Astrocyte of the hippocampus (primary cell): ENCODE data around the gene FOCAD.
A peak's percentile ranks its signal among the peaks of the same experiment; 100 is the strongest.

ENCODE experiments used
- DNase-seq: peaks from one replicate; pipeline ENCODE4 v3.0.0; 2011; ENCODE audit warnings: low read depth, low spot score

The FOCAD gene

DNA sequence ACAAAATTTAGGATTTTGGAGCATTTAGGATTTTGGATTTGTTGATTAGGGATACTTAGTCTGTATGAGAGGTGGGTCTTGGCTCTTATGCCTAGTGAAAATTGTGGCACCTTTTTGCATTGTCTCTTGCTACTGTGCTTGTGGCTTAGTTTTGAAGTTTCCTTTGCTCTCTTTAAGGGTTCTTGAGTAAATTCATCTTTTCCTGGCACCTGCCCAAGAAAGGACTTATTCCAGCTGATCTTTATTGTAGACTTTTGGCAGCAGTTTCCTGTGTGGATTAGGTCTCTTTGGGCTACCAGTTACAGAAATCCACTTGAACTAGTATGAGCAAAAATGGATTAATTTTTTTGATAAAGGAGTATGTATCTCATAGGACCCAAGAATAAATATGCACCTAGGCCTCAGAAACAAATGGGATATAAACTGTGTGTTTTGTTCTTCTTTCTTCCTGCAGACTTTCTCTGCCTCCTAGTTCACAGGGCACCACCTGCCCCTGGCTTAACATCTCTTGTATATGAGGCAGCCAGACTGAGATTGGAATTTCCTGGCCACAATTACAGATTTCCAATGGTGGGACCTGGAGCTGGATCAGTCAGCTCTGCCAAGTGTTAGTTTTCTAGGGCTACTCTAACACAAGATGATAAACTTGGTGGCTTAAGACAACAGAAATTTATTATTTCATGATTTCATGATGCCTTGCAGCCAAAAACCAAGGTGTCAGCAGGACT lies 44.6 kb downstream of the FOCAD start:
- DNase-seq: peak; percentile 23

DNA sequence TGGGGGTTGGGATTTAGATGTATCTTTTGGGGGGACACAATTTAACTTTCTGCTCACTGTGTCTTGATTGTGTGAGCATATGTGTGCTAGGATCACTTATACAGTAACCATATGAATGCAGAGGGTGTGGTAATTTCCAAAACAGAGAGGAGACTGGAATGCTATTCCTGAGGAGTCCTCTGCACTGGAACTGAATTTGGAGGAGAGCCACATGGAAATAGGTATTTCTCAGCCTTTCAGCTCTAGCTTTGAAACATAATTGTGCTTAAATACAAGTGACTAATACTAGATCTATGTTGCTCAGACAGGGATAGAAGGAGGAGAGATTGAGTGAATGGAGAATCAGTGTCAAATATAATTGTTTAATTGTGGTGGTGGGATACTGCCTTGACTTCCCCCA lies 45.5 kb downstream of the FOCAD start:
- DNase-seq: peak; percentile 60

DNA sequence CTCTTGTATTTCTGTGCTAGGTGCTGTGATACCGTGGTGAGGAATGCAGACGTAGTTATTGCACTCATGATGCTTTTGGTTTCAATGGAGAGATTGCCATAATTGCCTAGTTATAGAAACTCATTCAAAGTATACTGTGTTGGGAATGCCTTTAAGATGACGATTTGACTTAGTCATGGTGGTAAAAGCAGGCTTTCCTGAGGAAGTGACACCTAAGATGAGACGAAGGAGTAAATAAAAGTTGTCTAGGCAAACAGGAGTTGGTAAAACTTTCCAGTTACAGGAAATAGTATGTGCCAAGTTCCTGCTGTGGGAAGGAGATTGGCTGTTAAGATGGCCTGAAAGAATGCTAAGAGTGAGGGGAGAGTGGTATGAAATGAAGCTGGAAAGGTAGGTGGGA lies 48.1 kb downstream of the FOCAD start:
- DNase-seq: peak; percentile 61

DNA sequence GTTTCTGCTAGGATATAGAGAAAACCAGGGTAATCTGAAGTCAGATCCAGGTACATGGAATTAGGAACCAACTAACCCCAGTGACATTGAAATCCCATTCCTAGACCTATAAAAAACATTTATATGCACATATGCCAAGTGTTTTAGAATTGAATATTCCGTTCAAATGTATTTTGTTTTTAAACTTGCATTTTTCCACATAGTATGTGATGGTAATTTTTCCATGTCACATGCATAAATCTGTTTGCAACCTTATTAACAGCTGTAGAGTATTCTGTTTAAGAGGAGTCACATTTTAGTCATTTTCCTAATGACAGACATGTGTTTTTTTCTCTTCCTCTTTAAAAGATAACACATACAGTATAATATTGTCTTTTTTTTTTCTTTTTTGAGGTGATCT lies 50.2 kb downstream of the FOCAD start:
- no peak for DNase-seq

DNA sequence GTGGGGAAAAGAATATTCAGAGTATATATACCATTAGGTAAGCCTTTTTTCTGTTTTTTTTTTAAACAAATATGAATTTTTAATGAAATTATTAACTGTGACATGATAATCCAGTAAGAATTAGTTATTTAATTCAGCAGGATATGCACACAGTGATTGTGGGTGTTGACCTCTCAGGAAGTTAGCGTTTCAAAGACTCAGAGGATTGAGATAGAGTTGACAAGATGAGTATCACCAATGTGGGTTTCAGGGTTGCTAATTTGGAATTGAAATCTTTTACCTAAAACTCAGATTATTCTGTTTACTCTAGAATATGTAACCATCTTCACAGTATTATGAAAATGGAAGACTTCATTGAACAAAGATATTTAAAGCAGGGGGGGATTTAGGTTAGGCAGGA lies 56.2 kb downstream of the FOCAD start:
- DNase-seq: no peak

DNA sequence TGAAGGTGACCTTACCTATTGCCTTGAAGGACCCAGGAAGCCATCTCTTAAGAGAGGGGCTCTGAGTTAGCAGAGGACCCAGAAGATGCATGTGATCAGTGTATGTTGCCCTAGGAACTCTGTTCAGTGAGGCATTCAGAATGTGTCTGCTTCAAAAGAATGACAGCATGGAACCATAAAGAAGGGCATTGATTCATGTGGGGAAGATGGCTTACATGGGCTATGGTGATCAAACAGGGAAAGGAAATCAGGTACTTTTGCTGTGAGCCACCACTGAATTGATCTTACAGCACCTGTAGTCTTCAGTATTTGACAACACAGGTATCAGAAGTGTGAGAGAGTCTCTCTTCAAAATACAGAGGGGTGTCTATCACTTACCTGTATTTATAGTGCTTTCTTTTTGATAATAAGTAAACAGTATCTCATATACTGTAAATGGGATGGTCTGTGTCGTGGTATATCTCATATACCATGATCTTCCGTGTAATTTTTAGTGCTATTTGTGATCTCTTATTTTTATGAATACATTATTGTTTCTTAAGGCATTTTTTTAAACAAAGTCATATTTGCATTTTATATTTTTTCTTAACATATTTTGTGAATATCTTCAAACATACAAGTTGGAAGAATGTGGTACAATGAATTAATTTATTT lies 57.0 kb downstream of the FOCAD start:
- DNase-seq: no peak

DNA sequence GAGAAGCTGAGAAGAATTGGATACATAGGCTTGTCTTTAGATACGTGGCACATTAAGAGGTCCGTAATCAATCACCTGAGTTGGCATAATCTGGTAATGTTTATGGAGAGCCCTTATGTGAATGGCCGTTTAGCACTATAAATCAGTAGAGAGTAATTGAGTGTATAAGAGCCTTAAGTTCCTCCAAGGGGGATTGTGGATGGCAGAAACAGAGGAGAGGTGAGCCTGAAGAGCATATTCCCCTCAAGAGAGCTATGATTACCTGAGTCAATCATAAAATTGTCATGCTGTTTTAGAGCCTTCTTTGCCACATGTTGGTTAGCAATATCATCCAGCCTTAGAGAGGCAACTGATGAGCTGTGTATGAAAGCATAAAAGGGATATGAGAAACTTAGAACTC lies 58.8 kb downstream of the FOCAD start:
- DNase-seq: no peak

DNA sequence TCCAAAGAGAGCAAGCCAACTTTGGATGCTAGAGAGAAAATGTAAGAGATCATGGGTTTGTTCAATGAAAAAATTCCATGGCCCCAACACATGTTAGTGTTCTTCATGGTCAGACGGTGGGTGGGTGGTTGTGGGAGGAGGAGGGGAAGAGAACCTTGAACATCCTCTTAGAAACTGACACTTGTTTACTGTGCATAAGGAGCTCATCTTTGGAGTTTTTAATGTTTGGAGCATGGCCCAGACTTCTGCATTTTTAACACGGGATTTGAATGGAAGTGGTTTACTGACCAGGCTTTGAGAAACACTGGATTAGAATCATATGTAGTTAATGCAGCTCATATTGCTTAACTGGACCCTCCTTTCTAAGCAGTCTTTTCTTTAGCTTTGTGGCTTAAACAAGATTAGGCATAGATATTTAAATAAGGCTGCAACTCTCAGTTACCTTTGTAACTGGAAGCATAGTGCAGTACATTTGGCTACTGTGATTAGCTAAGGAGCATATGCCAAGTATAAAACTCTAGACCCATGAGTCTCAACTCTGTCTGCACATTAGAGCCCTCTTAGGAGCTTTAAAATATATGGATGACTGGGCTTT lies 60.1 kb downstream of the FOCAD start:
- no peak for DNase-seq

DNA sequence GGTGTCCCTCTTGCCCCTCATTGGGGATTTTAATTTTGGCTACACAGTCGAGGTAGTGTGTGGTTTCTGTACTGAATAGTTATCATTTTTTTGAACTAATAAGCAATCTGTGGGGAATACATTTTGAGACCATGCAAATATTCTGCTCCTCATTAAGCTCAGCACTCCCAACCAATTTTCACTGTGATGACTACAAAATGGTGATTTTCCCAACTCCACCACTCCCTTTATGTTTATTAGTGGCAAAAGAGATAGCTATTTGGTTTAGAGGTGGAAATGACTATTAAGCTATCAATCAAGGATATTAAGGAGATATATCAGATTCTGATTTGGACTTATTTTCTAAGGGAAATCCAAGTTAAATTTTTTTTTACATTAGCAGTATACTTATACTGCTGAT lies 62.9 kb downstream of the FOCAD start:
- no peak for DNase-seq

DNA sequence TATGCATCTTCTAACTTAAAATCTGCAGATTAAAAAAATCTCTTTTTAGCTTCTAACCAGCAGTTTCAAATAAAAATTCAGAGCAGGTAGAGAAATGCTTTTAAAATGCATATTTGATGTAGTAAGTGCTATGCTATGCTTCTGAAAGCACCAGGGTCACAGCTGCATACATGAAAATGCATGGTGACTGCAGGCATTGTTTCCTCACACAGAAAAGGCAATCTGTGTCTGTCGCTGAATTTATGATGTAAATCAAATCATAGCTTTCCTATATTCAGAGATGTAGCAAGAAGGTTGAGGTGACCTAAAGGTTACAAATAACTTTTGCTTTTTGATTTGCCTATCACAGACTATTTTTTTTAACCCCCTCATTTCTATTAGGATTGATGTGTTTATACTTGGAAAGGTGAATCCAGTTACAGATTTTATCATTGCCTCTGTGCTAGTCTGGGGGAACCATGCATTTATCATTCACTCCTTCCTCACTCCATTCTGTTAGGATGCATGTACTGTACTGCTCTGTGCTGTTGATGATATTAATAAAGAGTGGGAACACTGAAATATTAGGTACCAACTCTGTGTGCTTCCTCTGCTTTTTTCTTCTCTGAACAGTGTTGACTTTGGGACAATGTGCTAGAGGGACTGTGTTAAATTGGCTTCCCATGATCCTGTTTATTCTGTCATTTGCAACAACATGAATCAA lies 65.6 kb downstream of the FOCAD start:
- DNase-seq: no peak

DNA sequence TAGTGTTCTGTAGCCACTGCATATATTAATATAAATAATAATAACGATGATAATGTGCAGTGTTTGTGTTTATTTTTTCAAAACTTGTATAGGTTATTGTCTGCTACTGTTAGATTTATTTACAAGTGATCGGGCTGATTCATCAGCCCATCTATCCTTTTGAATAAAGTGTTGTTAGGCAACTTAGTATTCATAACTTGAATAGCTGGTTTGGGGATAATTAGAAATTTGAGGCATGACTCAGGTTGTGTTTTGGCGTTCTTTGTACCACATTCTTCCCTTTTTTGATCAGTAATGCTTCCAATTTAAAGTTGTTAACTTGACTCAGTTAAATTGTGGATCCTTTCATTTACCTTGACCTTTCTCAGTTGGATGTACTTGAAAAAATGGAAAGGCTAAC lies 69.7 kb downstream of the FOCAD start:
- DNase-seq: peak; percentile 62

DNA sequence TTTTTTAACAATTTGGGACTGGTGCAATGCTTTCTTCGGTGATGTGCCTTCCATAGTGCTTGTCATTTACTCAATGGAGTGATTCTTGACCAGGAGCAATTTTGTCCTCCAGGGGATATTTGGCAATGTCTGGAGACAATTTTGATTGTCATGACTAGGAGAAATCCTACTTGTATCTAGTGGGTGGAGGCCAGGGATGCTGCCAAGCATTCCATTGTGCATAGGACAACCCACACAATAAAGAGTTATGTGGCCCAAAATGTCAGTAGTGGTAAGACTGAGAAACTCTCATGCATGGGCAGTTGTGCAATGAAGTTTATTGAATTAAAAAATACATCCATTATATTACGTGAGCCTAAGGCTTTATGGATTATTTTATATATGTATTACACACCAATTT lies 70.5 kb downstream of the FOCAD start:
- DNase-seq: peak; percentile 16

DNA sequence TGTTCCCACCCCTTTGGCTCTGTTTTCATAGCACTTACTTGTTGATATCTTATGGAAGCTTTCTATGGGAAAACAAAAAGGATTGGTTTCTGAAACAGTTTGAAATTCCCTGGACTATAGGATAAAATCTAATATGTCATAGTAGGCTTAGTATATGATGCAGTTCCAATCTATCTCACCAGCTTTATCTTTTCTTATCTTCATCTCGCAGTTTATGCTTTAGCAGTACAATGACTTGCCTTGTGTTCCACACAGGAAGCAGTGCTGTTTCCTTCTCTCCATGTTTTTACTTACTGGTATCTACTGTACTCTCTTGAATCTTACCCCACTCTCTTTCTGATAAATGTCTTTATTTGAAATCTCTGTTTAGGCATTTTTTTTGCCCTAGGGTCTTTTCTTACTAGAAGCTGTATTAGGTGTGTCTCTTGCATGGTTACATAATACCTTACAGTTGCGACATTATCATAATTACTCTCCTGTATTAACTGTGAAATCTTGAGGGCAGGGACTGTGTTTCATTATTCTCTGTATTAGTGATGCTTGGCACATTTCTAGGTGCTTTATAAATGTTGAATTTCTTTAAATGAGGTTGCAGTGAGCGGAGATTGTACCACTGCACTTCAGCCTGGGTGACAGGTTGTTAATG lies 76.3 kb downstream of the FOCAD start:
- DNase-seq: no peak

DNA sequence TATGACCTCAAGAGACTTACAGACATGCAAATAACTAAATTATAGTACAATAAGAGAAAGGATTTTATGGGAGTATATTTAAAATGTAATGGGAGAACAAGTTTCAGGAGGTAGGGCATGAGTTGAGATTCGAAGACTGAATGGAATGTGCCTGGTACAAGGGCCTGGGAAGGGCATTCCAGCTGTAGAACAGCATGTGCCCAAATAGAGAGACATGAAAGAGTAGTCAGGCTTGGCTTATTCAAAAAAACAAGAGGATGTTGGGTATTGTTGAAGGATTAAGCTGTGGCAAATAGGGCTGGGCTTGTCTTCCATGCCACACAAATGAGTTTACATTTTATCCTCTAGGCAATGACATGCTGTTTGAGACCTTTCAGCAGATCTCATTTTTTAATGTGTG lies 86.9 kb downstream of the FOCAD start:
- DNase-seq: no peak

DNA sequence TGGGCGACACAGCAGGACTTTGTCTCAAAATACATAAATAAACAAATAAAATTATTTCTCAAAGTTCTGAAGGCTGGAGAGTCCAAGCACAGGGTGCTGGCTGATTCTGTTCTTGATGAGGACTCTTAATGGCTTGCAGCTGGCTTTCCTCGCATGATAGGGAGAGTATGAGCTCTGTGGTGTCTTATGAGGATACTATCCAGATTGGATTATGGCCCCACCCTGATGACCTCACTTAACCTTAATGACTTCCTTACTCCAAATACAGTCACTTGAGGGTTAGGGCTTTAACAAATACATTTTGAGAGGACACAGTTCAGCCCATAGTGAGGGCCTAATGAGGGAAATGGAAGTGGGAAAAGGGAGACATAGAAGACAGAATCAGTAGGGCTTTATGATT lies 87.7 kb downstream of the FOCAD start:
- no peak for DNase-seq

DNA sequence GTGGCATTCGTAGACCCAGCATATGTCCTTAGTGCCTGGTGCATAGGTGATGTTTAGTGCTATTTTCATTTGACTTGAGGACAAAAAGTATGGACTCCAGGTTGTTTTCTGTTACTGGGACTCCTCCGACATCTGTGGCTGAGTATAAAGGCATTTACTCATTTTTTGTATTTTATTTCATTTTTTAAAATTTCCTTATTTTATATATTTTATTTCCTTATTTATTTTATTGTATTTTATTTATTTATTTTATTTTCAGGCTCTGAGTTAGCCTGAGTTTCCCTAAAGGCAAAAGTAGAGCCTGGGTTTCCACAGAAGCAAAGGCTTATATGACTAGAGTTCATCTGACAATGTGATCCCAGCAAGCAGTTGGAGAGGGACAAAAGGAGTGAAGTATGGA lies 91.6 kb downstream of the FOCAD start:
- no peak for DNase-seq

DNA sequence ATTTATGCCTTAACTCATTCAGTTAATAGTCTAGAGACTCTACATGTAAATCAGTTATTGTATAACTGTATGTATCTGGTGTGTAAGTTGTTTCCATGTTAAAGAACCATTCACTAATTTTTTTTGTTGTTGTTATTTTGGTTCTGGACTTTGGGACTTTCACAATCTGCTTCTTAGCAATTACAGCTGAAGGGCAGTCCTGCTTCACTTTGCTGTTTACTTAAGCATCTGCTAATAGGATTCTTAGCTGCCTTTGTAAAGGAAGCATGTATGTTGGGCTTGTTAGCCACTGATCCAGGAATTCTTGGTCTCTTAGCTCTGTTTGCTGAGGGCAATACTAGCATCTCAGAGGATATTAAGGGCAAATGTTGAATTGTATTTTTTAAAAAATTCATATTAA lies 97.0 kb downstream of the FOCAD start:
- DNase-seq: peak; percentile 36

DNA sequence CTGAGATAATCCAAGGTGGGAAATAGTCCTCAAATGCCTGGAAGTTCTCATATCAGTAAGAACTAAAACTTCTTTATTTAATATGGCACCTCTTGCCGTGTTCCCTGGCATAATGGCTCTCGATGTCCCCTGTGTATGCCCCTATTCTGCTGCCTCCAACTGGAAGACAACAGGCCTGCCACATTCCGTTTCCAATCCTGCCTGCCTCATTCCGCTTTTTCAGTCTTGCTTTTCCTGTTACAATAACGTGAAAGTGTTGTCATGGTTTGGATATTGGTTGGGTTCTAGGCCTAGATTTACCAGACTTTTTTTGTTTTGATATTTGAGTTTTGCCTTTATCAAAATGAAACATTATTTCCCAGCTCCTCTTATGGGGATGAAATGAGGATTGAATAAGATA lies 98.2 kb downstream of the FOCAD start:
- no peak for DNase-seq

DNA sequence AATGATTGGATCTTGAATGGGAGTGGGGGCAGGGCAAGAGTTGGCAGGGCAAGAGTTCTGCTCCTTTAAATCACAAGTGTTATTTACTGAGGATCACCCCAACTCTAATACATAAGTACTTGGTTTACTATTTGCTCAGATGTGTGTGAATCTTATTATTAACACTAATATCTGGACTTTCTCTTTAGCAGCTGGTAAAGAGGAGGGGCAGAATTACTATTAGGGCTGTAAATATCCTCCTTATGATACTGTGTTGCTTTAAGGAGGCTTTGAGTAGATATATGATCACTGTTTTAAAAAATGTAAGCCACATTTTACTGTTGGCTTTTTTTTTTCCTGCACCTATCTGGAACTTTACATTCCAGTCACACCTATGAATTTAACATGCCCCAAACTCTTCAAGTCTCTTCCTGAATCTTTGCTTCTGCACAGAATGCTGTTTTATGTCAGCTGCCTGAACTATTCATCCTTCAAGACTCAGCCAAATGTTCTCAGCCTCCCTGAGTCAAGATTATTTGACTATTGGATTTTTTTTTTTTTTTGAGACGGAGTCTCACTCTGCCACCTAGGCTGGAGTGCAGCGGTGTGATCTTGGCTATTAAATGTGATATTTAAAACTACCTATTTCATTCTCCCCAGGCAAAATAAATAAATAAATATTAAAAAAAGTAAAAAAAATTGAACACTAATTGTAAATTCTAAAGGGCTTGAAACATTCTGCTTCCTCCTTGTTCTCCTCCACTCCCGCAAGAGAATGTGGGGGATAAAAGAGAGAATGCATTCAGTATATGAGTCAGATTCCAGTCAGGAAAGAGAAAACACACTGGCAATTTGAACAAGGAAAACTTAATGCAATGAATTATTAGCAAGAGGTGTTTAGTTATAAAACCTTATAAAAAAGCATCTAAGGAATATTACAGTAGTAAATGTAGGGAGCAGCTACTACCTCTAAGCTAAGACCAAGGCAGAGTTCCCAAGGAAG lies 99.3 kb downstream of the FOCAD start:
- peak; percentile 50 for DNase-seq

DNA sequence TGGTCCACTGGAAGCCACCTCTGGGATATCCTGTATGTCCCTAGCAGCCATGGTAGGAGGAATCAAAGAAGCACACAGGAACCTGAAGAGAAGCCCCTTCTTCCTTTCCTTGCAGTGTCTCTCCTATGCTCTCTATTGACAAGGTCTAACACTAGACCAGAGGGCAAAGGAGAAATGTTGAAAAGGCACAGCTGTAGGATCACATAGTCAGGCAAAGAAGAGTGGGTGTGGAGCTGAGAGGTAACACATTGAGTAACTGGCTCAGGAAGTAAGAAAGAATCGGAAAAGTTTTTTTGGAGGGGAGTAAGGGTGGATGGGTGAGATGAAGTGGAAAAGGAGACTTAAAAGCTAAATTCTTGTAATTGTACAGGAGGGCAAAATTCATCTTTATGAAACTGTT lies 100.1 kb downstream of the FOCAD start:
- DNase-seq: no peak

DNA sequence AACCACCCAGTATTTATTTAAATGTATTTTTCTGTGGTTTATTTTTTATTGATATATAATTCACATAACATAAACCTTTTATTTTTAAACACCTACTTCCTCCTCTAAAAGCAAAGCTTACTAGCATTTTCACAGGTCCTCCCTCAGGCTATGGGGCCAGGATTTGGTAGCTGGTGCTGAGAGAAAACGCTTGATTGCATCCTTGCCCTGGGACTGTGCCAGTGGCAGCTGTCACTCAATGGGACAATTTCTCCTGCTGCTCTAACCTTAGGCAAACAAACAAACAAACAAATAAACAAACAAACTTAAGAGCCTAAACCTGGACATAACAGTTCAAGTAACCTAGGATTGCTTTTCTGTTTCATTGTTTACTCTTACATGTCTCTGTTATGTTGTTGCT lies 102.7 kb downstream of the FOCAD start:
- no peak for DNase-seq
